Measurements from ENCODE around the gene PEAR1. TPM values are rescaled to one million over a fixed set of nuclear protein-coding genes. Genes with fewer than 3 reads are reported as not detected.

Gene PEAR1
- total RNA-seq, 1 experiment from 2014 or later, result 10.8 TPM

- no peak for TF ChIP-seq REST (IDR thresholded peaks at IDR 0.05; ENCODE audit: low read depth)
- TF ChIP-seq JUND (IDR thresholded peaks at IDR 0.05), result no peak
- no peak for TF ChIP-seq SP1 (IDR thresholded peaks at IDR 0.05; ENCODE audit: low read depth)
- no peak for TF ChIP-seq ELF1 (IDR thresholded peaks at IDR 0.05; ENCODE audit: borderline replicate concordance, low read depth)
- no peak for TF ChIP-seq EZH2phosphoT487 (IDR thresholded peaks at IDR 0.05; ENCODE audit: borderline replicate concordance)
- TF ChIP-seq RAD21 (IDR thresholded peaks at IDR 0.05; ENCODE audit: low read depth), result no peak
These were observed 39.6 kb downstream of the PEAR1 start (continued) for GRCh38 chr1:156933136-156933535.

GRCh38 chr1:156935505-156936128 lies 42.1 kb downstream of the PEAR1 start:
- ChIA-PET POLR2A (no interaction called here), CTCF (interaction anchor here (1.8 kb wide), 1 partner anchor 8 kb away, joined by 4 read pairs; no protein-coding TSS in a partner anchor), RAD21 (ENCODE audit: low non-redundant PET in 1 of 2, low total read pairs in 2 of 2, uncharacterized antibody in 2 of 2, unreplicated experiment in 2 of 2) (no interaction called here)
- Histone ChIP-seq H2AFZ (ENCODE audit: low read depth, low read length, poor library complexity, severe bottlenecking) (no peak overlapping the region), H3K27ac (ENCODE audit: low read depth, low read length) (no peak overlapping the region), H3K9me2 (ENCODE audit: insufficient read depth) (no peaks in the 10 kb centered on the region), H3K4me1 (ENCODE audit: control insufficient read depth in 1 of 2, insufficient read depth in 2 of 2, low read length in 2 of 2) (no peaks in the 10 kb centered on the region), H3K27me3 (ENCODE audit: insufficient read depth, low read length) (no peaks in the 10 kb centered on the region), H3K4me2 (ENCODE audit: low read length) (no peak overlapping the region), H4K20me1 (ENCODE audit: insufficient read depth) (no peaks in the 10 kb centered on the region), H3K9me3 (ENCODE audit: control insufficient read depth in 1 of 2, insufficient read depth in 1 of 2, low read depth in 1 of 2, low read length in 2 of 2) (no peaks in the 10 kb centered on the region), H3K79me2 (ENCODE audit: insufficient read depth, low read length) (no peaks in the 10 kb centered on the region), H3K9ac (ENCODE audit: low read length) (no peak overlapping the region), H3K36me3 (ENCODE audit: control insufficient read depth in 1 of 2, insufficient read depth in 2 of 2, low read length in 2 of 2) (peaks cover 0 to 3% of the 10 kb centered on the region in 2 experiments; a peak in 3 of 4 replicates), H3K4me3 (replicated peaks in 1 of 2; ENCODE audit: low read depth in 1 of 2, low read length in 2 of 2) (no peak overlapping the region)
- DNase-seq (ENCODE audit: low read depth, low spot score) (no peak), ATAC-seq (no peak)
- BruUV-seq (replicated peaks), result no TSS peak
- intact Hi-C loops (cut with micrococcal nuclease), result no loop called here
- no peak for TF ChIP-seq POLR2A (IDR thresholded peaks at IDR 0.05; ENCODE audit: borderline replicate concordance, extremely low read depth, insufficient read depth, insufficient read length)
- no peak for TF ChIP-seq FOSL1 (IDR thresholded peaks at IDR 0.05; ENCODE audit: low read depth)
- no peak for TF ChIP-seq YY1 (IDR thresholded peaks at IDR 0.05; ENCODE audit: extremely low read depth, insufficient replicate concordance, low read depth, low read length)
- TF ChIP-seq TCF7L2 (IDR thresholded peaks at IDR 0.05; ENCODE audit: borderline replicate concordance, extremely low read depth, insufficient read depth, insufficient read length), result no peak
- no peak for TF ChIP-seq MAX (IDR thresholded peaks at IDR 0.05)
- TF ChIP-seq POLR2AphosphoS5 (IDR thresholded peaks at IDR 0.05; ENCODE audit: low read depth, low read length), result no peak
- no peak for TF ChIP-seq JUND (IDR thresholded peaks at IDR 0.05)
- TF ChIP-seq SRF (IDR thresholded peaks at IDR 0.05; ENCODE audit: low read depth), result no peak
- TF ChIP-seq RAD21 (IDR thresholded peaks at IDR 0.05; ENCODE audit: low read depth), result no peak
- no peak for TF ChIP-seq CEBPB (IDR thresholded peaks at IDR 0.05; ENCODE audit: low read depth)
- TF ChIP-seq ZBTB33 (IDR thresholded peaks at IDR 0.05; ENCODE audit: extremely low read depth, insufficient replicate concordance, low read length), result no peak
- no peak for TF ChIP-seq CTCF (IDR thresholded peaks at IDR 0.05 in 2 of 3, conservative IDR thresholded peaks at IDR 0.05 in 1 of 3; ENCODE audit: borderline replicate concordance in 1 of 3, insufficient read depth in 1 of 3, low read depth in 2 of 3, low read length in 2 of 3)
- no peak for TF ChIP-seq ZNF274 (IDR thresholded peaks at IDR 0.05; ENCODE audit: low read depth, low read length)
- TF ChIP-seq CBX3 (IDR thresholded peaks at IDR 0.05; ENCODE audit: low read depth), result no peak
